ENCODE data around the gene ABLIM1. TPM values are rescaled to one million over a fixed set of nuclear protein-coding genes. Genes with fewer than 3 reads are reported as not detected.

The ABLIM1 gene
- total RNA-seq, 6 experiments from 2014 or later = 38.8 to 76.5 (median 50.6) TPM

- intact Hi-C loops (cut with DNase I) = loop anchor here in 1 of 2 donors (10.0 kb wide), 2 partner anchors 70 to 220 kb away; no protein-coding TSS in a partner anchor
- 98% methylated on average over 4 of the region's 5 CpGs for WGBS (ENCODE audit: insufficient coverage, low coverage, low lambda C conversion rate, missing lambda C conversion rate)
Measured at GRCh38 chr10:114474989-114475388, 183.1 kb downstream of the ABLIM1 start.

GRCh38 chr10:114473776-114474175 is 184.3 kb downstream of the ABLIM1 start:
- H3K27me3 ChIP-seq = no peaks in the 10 kb centered on the region
- H3K36me3 ChIP-seq = peaks cover 0 to 2% (median 0%) of the 10 kb centered on the region in 4 donors
- H3K27ac ChIP-seq = peak overlapping the region in 2 of 3 donors; percentile 38 to 74
- TF ChIP-seq POLR2A (IDR thresholded peaks at IDR 0.05) = no peak
- TF ChIP-seq CTCF (IDR thresholded peaks at IDR 0.05) = no peak
- intact Hi-C loops (cut with DNase I) = loop anchor here in 1 of 2 donors (10.0 kb wide), 2 partner anchors 71 to 221 kb away; no protein-coding TSS in a partner anchor
- peak; percentile 70 to 82 (median 78) for ATAC-seq
- 39% methylated on average over 3 of the region's 3 CpGs for WGBS (ENCODE audit: insufficient coverage, low coverage, low lambda C conversion rate, missing lambda C conversion rate)
- H3K4me3 ChIP-seq = no peak overlapping the region
- H3K4me1 ChIP-seq = peaks cover 0 to 37% (median 12%) of the 10 kb centered on the region in 4 donors
- DNase-seq = peak in 1 of 3 donors; percentile 51
- no peaks in the 10 kb centered on the region for H3K9me3 ChIP-seq

More at GRCh38 chr10:114474989-114475388, 183.1 kb downstream of the ABLIM1 start:
- TF ChIP-seq POLR2A (IDR thresholded peaks at IDR 0.05) (no peak), CTCF (IDR thresholded peaks at IDR 0.05) (no peak)
- H3K27ac ChIP-seq = no peak overlapping the region
- H3K36me3 ChIP-seq = peaks cover 0 to 2% (median 0%) of the 10 kb centered on the region in 4 donors
- H3K9me3 ChIP-seq = no peaks in the 10 kb centered on the region
- no peaks in the 10 kb centered on the region for H3K27me3 ChIP-seq
- peaks cover 0 to 37% (median 12%) of the 10 kb centered on the region in 4 donors for H3K4me1 ChIP-seq
- DNase-seq (no peak), ATAC-seq (no peak)
- H3K4me3 ChIP-seq = no peak overlapping the region

GRCh38 chr10:114472877-114473253 is 185.2 kb downstream of the ABLIM1 start:
- TF ChIP-seq CTCF (IDR thresholded peaks at IDR 0.05) (no peak), POLR2A (IDR thresholded peaks at IDR 0.05) (no peak)
- no peaks in the 10 kb centered on the region for H3K27me3 ChIP-seq
- intact Hi-C loops (cut with DNase I) = loop anchor here in 1 of 2 donors (10.0 kb wide), 2 partner anchors 72 to 222 kb away; no protein-coding TSS in a partner anchor
- ATAC-seq (no peak), DNase-seq (no peak)
- no peaks in the 10 kb centered on the region for H3K9me3 ChIP-seq
- WGBS (ENCODE audit: insufficient coverage, low coverage, low lambda C conversion rate, missing lambda C conversion rate) = 50% methylated on average over 4 of the region's 4 CpGs
- no peak overlapping the region for H3K4me3 ChIP-seq
- H3K36me3 ChIP-seq = peaks cover 0 to 3% (median 1%) of the 10 kb centered on the region in 4 donors
- H3K4me1 ChIP-seq = peaks cover 0 to 37% (median 12%) of the 10 kb centered on the region in 4 donors
- peak overlapping the region; percentile 6 to 61 (median 24) for H3K27ac ChIP-seq

- Histone ChIP-seq H3K36me3 (peaks cover 0 to 7% (median 3%) of the 10 kb centered on the region in 4 donors), H3K27ac (peak overlapping the region in 2 of 3 donors; percentile 24 to 61), H3K4me3 (no peak overlapping the region), H3K4me1 (peaks cover 0 to 37% (median 12%) of the 10 kb centered on the region in 4 donors), H3K9me3 (no peaks in the 10 kb centered on the region), H3K27me3 (no peaks in the 10 kb centered on the region)
- peak; percentile 74 to 85 (median 82) for ATAC-seq
- DNase-seq = peak in 1 of 3 donors; percentile 72
- intact Hi-C loops (cut with DNase I) = loop anchor here in 1 of 2 donors (10.0 kb wide), 2 partner anchors 73 to 223 kb away; no protein-coding TSS in a partner anchor
- whole genome bisulfite sequencing (ENCODE audit: insufficient coverage, low coverage, low lambda C conversion rate, missing lambda C conversion rate) = 58% methylated on average over 6 of the region's 11 CpGs
- TF ChIP-seq CTCF (IDR thresholded peaks at IDR 0.05) (no peak), POLR2A (IDR thresholded peaks at IDR 0.05) (no peak)
Measured at GRCh38 chr10:114471906-114472876, 185.9 kb downstream of the ABLIM1 start.
